ENCODE results near the gene CCDC187.

DNA sequence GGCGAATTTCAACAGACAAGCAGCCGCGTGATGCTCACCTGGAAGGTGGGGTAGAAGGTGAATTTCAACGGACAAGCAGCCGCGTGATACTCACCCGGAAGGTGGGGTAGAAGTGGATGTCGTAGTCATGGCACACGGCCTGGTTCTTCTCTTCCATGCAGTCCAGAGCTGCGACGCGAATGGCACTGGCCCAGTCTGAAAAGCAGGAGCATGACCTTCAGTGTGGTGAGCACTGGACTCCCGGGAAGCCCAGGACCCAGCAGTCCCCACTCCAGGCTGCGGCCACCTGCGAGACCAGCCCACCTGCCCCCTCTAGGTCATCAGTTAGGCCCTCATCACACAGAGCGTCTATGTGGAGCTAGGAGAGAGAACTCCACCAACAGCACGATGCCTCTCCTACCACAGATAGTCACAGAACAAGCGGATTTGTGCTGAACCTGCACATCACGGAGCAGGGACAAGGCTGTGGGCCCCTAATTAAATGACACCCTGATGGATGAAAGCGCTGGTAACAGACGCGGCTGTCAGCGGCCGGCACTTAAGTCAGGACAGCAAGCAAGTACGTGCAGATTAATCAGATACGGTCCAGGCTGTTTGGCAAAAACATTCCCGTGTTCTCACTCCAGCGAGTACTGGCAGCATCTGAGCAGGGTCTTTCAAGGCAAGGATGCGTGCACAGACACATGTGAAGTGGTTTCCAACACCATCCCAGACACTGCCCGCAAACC lies 77.0 kb downstream of the CCDC187 start:
- TF ChIP-seq CTCF (IDR thresholded peaks at IDR 0.05) (no peak), POLR2A (IDR thresholded peaks at IDR 0.05) (no peak)
